HG03378 (cell line): Measurements from ENCODE around the gene SH2D4B.
"Not testable (repeated sequence)": the region's sequence is repeated elsewhere in the genome, so short reads cannot be mapped to it uniquely, and the experiment has no call there.

Experiments used
- ATAC-seq: cut with Tn5 transposase; IDR thresholded peaks from one replicate; pipeline ENCODE4 v1.9.1; 2021; ENCODE audit warnings: mild to moderate bottlenecking, moderate library complexity; ENCODE audit not compliant: unreplicated experiment

Gene SH2D4B

DNA sequence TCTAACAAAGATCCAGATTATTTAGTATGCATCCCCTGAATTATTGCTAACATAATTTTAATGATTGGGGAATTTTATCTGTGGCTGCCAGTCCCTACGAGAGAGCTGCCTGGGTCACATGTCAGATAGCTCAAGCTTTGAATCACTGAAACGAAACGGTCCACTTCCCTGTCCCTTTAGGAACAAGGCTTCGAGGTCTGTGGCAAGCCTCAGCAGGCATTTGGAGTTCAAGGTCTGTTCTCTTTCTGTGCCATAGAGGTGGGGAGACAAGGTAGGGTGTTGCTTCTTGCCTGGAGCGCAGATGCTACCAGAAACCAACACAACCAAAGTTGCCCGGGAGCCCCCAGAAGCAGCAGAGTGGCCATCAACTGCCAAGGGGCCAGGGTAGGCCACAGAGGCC is 13.9 kb upstream of the SH2D4B start:
- no peak for ATAC-seq

- ATAC-seq, result no peak
Observed at GRCh38 chr10:80524190-80524909, 13.4 kb upstream of the SH2D4B start.

DNA sequence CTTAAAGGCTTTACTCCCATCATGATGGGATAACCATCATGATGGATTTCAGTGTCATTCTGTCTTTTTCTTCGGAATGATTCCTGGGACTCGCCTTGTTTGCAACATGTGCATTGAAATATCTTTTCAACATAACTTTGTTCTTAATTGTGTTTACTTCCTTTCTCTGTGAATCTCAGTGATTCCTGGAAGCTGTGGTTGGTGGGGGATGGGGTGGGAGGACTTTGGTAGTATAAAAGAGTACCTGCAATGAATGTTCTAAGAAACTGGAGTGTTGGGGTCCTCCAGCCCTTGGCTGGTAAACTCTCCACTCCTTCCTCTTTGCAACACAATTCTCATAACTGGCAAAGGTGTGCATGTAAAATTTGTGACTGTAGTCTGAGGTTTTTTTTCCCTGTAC is 11.5 kb upstream of the SH2D4B start:
- ATAC-seq, result no peak

DNA sequence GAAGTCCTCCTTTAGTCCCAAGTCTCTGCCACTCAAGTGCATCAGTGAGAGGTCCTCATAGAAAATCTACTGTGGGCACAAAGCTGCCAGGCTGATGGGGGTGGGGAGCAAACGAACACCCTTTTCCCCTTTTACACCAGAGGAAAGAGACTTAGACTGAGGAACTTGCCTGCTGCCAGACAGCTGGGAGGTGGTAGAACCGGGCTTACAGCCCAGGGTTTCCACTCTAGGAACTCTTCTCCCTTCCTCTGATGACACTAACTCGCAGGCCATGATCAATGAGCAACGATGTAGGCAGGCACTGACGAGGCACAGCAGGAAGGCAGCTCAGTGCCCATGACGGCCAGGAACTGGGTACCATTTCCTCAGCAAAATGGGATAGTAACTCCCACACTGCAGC is 11.0 kb upstream of the SH2D4B start:
- no peak for ATAC-seq

DNA sequence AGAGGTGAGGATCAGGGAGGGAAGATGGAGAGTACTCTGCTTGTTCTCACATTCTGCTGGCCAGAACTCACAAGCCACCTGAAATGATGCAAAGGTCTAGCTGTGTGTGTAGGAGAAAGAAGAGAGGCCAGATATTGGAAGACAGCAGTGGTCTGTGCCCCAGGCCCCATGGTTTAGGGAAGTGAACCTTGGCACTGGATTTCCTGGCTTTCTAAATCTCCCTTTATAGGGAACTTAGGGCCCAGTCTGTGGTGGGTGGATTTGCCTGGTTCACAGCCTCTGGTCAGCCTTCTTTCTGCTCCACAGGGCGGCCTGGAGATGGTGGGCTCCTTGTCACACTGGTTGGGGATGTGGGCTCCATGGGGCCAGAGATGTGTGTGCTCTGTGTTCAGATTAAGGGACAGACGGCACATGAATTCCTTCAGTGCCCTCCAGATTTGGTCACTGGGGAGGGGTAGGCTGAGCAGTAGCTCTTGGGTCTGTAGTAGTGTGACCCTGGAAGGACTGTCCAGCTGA is 9.5 kb upstream of the SH2D4B start:
- no peak for ATAC-seq

DNA sequence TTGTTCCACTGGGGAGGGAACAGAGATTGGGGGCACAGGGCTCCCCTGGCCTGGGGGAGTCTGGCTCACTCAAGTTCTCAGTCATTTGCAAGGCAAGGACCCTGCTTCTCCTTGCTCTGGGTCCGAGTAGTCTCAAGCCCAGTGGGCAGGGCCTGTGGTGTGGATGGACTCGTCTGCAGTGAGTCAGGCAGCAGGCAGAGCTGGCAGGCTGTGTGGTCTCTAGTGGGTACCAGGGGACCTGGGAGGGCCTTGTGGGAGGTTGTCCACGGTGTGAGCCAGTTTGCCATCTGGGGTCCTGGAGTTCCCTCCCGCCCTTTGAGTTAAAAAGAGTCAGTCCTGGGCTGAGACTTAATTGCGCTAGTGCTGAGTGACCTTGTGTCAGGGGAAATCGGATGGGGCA is 8.8 kb upstream of the SH2D4B start:
- no peak for ATAC-seq

- ATAC-seq, result no peak
Observed at GRCh38 chr10:80529604-80530003, 8.1 kb upstream of the SH2D4B start.

DNA sequence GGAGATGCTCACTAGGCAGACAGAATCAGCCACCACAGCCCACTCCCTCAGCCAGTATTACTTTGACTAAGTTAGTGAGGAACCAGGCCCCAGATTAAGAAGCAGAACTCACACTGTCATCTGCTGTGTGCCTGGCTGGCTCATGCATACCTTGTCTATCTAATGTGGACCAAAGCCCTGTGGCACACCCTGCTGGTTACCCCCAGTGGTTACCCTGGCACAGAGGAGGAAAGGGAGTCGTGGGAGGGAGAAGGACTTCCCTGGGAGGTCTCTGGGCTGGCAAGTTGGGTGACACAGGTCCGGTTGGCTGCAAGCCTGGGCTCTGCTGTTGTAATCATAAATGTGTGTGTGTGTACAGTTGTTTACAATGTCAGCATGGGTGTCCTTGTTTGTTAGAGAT is 7.5 kb upstream of the SH2D4B start:
- peak; percentile 57 for ATAC-seq

- no peak for ATAC-seq
Observed at GRCh38 chr10:80530816-80531215, 6.9 kb upstream of the SH2D4B start.

DNA sequence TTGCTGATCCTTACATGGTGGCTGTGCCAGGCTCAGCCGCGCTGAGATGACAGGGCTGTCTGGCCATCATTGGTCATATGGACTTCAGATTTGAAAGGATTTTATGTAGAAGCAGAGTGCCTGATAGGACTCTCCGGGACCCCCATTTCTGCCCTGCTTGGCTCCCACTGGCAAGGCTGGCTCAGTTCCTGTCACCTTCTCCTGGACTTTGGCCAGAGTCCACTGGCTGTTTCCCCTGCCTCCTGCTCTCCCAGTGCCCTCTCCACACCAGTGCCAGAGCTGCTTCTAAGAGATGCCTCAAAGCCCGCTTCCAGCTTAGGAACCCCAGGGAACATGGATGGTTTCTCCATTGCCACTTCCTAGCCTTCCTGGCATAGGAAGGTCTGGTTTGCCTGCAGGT is 5.1 kb upstream of the SH2D4B start:
- ATAC-seq, result no peak

DNA sequence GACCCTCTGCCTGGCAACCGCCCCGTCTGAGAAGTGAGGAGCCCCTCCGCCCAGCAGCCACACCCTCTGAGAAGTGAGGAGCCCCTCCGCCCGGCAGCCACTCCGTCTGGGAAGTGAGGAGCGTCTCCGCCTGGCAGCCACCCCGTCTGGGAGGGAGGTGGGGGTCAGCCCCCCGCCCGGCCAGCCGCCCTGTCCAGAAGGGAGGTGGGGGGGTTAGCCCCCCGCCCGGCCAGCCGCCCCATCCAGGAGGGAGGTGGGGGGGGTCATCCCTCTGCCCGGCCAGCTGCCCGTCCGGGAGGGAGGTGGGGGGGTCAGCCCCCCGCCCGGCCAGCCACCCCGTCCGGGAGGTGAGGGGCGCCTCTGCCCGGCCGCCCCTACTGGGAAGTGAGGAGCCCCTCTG is 3.6 kb upstream of the SH2D4B start:
- not testable (repeated sequence) for ATAC-seq

GRCh38 chr10:80534646-80535045 is 3.1 kb upstream of the SH2D4B start:
- not testable (repeated sequence) for ATAC-seq

DNA sequence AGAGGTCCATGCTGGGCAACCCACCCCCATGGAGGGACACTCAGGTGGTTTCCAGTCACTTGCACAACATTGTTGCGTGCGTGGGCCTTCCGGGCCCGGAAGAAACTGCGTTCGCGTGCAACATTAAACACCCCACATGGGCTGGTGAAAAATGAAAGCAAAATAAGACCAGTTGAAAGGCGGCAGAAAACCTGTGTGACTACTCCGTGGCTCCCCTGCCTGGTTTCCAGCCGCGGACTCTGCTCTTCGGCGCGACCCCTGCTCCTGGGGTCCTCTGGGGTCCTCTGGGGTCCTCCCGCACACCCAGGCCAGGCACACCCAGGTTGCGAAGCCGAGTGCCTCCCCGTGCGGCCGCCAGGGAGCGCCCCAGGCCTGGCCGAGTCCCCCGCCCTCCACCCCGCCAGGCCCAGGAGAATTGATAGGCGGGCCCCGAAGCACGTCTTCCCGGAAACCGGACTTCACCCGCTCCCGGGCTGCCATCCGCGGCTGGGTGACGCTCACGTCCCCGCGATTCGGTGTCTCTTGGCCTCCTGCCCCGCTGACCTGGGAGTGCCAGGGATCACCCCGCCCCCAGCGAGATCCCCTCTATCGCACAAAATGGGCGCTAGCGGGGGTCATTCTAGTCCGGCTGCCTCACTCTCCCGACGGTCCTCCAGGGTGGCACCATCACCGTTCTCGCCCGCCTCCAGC is 1.9 kb upstream of the SH2D4B start:
- peak; percentile 64 for ATAC-seq

DNA sequence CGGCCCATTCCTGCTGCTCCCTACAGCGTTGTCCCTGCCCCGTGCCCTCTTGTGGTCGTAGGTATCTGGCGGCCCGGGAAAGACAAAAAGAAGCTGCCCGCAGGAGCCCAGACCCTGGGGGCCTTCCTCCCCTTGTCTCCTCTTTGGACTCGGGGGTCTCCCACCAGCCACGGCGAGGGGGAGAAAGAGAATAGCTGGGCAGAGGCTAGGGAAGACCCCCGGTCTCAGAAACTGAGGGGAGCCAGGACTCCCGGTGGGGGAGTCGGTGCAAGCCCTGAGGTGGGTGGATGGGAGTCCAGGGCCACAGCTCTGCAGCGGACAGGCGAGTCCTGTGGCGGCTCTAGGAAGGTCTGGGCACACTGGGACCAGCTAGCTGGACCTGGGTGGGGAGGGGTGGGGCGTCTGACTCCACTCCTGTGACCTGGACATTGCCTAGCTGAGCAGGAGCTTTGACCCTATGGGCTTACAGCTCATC is 1.3 kb upstream of the SH2D4B start:
- no peak for ATAC-seq

DNA sequence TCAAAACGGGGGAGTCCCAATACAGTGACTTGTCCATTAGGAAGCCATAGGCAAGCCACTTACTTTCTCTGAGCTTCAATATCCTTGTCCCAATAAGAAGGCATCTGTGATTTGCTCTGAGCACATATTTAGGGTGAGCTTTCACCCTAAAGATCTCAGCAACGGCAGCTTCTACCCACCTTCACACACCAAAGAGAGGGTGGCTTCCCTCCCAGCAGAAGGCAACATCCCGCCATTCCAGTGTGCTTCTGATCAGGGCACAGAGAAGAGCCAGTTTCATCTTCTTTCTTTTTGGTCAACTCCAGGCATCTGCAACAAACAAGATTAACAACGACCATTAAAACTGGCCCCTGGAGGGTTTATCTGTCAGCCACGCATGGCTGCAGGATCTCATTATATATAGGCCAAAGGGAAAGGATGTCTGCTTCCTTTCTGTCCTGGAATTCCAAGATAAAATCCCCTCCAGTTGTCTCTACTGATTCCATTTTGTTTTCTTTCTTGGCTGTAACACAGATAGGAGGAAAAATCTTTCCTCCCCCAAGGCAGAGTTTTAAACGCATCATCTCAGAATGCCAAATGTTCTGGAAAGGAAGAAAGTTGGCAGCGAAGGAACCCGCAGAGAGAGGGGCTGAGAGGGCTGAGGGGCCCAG is 491 bp upstream of the SH2D4B start:
- ATAC-seq, result no peak

DNA sequence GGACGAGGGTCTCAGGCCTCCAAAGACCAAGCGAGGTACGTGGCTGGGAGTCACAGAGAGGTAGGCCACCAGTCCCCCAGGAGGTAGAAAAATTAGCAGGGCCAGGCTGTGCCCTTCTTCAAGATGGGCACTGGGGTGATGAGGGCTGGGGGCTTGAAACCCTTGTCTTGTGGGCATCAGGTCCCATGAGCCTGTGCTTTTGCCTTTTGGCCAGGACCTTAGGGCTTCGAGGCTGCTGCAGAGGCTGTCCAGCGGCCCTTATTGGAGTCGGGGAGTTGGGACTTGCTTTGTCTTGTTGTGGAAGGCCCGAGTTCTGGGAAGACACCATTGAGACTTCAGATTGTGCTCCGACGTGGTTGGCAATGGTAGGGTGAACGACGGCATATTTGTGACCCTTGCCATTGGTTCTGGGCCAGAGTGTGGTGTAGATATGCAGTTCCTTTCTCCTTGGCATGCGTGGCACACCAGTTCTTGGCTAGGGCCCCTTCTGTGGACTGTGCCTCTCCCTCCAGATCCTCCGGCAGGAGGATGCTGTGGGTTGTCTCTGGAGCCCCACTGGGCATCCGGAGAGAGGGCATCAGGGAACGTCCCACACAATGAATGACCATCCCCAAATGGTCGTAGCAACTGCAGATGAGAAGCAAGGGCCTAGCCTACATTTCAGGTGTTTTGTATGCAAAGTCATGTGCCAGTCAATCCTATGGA is 931 bp downstream of the SH2D4B start:
- ATAC-seq, result no peak

DNA sequence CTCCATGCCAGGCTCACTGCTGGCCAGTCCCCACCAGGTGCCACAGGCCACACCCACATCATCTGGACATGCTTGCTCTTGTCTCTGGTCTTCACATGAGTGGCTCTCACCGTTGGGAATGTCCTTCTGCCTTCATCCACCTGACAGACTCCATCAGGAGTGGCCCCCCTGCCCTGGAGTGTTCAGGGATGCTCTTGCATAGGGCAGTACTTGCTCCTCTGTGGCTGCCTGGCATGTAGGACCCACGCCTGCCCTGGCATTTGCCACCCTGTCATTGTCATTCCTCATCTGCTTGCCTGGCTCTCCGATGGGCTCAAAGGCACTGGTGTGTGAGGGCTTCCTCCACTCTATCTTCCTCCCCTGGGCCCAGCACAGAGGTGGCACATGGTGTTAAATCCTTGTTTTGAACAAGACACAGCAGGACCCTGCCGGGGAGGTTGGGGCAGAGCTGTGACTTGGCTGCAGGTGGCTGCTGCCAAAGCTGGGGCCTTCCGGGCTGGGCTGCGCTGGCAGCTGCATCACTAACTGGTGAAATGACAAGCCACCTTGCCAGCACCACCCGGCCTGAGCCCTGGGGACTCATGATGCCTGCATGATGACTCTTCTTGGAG is 1.8 kb downstream of the SH2D4B start:
- ATAC-seq, result no peak

GRCh38 chr10:80540136-80540535 is 2.4 kb downstream of the SH2D4B start:
- no peak for ATAC-seq

DNA sequence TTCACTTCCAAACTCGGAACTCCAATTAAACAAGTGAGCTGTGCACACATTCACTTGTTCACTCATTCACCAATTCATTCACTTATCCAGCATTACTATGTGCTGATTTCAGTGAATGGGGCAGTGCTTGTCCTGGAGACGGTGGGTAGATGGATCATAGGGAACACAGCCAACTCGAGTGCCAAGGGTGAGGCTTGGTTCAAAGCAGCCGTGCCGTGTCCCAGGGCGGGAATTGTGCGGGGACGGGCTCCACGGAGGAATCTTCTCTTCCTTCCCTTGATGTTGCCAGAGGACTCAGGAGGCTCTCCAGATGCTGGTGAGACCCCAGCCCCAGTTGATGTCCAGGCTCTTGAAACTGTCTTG is 2.9 kb downstream of the SH2D4B start:
- no peak for ATAC-seq

GRCh38 chr10:80540981-80541750 is 3.5 kb downstream of the SH2D4B start:
- peak; percentile 71 for ATAC-seq
